Measurements from ENCODE around the gene NTRK3. TPM values are rescaled to one million over a fixed set of nuclear protein-coding genes. Genes with fewer than 3 reads are reported as not detected.

Gene NTRK3
- total and polyA plus RNA-seq, 8 donors = 4.1 to 9.8 (median 7.4) TPM

- intact Hi-C loops (cut with DNase I) = no loop called here
- no peaks in the 10 kb centered on the region for H3K4me1 ChIP-seq
- H3K9me3 ChIP-seq = no peaks in the 10 kb centered on the region
- no peaks in the 10 kb centered on the region for H3K36me3 ChIP-seq
- no peak overlapping the region for H3K27ac ChIP-seq
- no peaks in the 10 kb centered on the region for H3K27me3 ChIP-seq
- ATAC-seq (no peak), DNase-seq (no peak)
- H3K4me3 ChIP-seq = no peak overlapping the region
- TF ChIP-seq CTCF (IDR thresholded peaks at IDR 0.05) = no peak
Observed at GRCh38 chr15:87860743-87861142, 395.8 kb downstream of the NTRK3 start.

GRCh38 chr15:87858651-87859050 lies 397.9 kb downstream of the NTRK3 start:
- Histone ChIP-seq H3K4me1 (no peaks in the 10 kb centered on the region), H3K27me3 (no peaks in the 10 kb centered on the region), H3K27ac (no peak overlapping the region), H3K4me3 (no peak overlapping the region), H3K36me3 (no peaks in the 10 kb centered on the region), H3K9me3 (no peaks in the 10 kb centered on the region)
- intact Hi-C loops (cut with DNase I) = no loop called here
- no peak for TF ChIP-seq CTCF (IDR thresholded peaks at IDR 0.05)
- ATAC-seq (no peak), DNase-seq (no peak)

GRCh38 chr15:87851497-87851896 lies 405.0 kb downstream of the NTRK3 start:
- Histone ChIP-seq H3K4me3 (no peak overlapping the region), H3K27me3 (no peaks in the 10 kb centered on the region), H3K27ac (no peak overlapping the region), H3K4me1 (no peaks in the 10 kb centered on the region), H3K9me3 (no peaks in the 10 kb centered on the region), H3K36me3 (no peaks in the 10 kb centered on the region)
- no peak for ATAC-seq
- no peak for DNase-seq
- intact Hi-C loops (cut with DNase I) = no loop called here
- no peak for TF ChIP-seq CTCF (IDR thresholded peaks at IDR 0.05)

- Histone ChIP-seq H3K36me3 (no peaks in the 10 kb centered on the region), H3K4me1 (no peaks in the 10 kb centered on the region), H3K27me3 (no peaks in the 10 kb centered on the region), H3K4me3 (no peak overlapping the region), H3K9me3 (no peaks in the 10 kb centered on the region), H3K27ac (no peak overlapping the region)
- intact Hi-C loops (cut with DNase I) = no loop called here
- no peak for ATAC-seq
- DNase-seq = no peak
- no peak for TF ChIP-seq CTCF (IDR thresholded peaks at IDR 0.05)
Observed at GRCh38 chr15:87850916-87851315, 405.6 kb downstream of the NTRK3 start.

GRCh38 chr15:87849181-87849580 lies 407.4 kb downstream of the NTRK3 start:
- intact Hi-C loops (cut with DNase I) = no loop called here
- Histone ChIP-seq H3K4me3 (no peak overlapping the region), H3K27me3 (no peaks in the 10 kb centered on the region), H3K4me1 (no peaks in the 10 kb centered on the region), H3K36me3 (no peaks in the 10 kb centered on the region), H3K9me3 (no peaks in the 10 kb centered on the region), H3K27ac (no peak overlapping the region)
- ATAC-seq (no peak), DNase-seq (no peak)
- TF ChIP-seq CTCF (IDR thresholded peaks at IDR 0.05) = no peak
